SIG-M5 treated with dmso at 0.1 percent for 504 hours (cell line): ENCODE data around the gene GRK4.

Experiments
- DNase-seq: peaks from one replicate; lab custom pipeline; 2025; ENCODE audit not compliant: unreplicated experiment; lab: John Stamatoyannopoulos, UW

The GRK4 gene

GRCh38 chr4:3067473-3068001 is 104.2 kb downstream of the GRK4 start:
- no peak for DNase-seq

GRCh38 chr4:3069661-3070199 is 106.4 kb downstream of the GRK4 start:
- no peak for DNase-seq

GRCh38 chr4:3070709-3071500 is 107.5 kb downstream of the GRK4 start:
- DNase-seq, result no peak

- DNase-seq, result no peak
These were observed 108.4 kb downstream of the GRK4 start for GRCh38 chr4:3071811-3072210.

GRCh38 chr4:3073158-3074077 is 110.0 kb downstream of the GRK4 start:
- no peak for DNase-seq

- peak; percentile 83 for DNase-seq
These were observed 110.9 kb downstream of the GRK4 start, which contains the start of the genes HTT and HTT-AS for GRCh38 chr4:3074078-3074845. TSS of gene HTT (plus strand) at chr4:3074681. CDS start at chr4:3074826, 145 bp downstream. TSS of gene HTT-AS (minus strand) at chr4:3074538.

- peak; percentile 78 for DNase-seq
These were observed 111.7 kb downstream of the GRK4 start for GRCh38 chr4:3074846-3075651.

GRCh38 chr4:3075652-3075981 is 112.2 kb downstream of the GRK4 start:
- no peak for DNase-seq

GRCh38 chr4:3077796-3078195 is 114.4 kb downstream of the GRK4 start:
- no peak for DNase-seq

GRCh38 chr4:3079694-3080123 is 116.3 kb downstream of the GRK4 start:
- no peak for DNase-seq

- DNase-seq, result no peak
These were observed 119.6 kb downstream of the GRK4 start for GRCh38 chr4:3082925-3083515.

GRCh38 chr4:3083732-3084131 is 120.4 kb downstream of the GRK4 start:
- DNase-seq, result no peak

- DNase-seq, result no peak
These were observed 122.7 kb downstream of the GRK4 start for GRCh38 chr4:3085948-3086670.

- no peak for DNase-seq
These were observed 123.9 kb downstream of the GRK4 start for GRCh38 chr4:3087115-3087797.
